ENCODE measurements around the gene DUSP6. TPM values are rescaled to one million over a fixed set of nuclear protein-coding genes. Genes with fewer than 3 reads are reported as not detected.

The DUSP6 gene
- total RNA-seq, 4 donors from 2014 or later = 22.9 to 83.4 (median 53.2) TPM

- Histone ChIP-seq H3K36me3 (no peaks in the 10 kb centered on the region), H3K9me3 (no peaks in the 10 kb centered on the region), H3K4me1 (peaks cover 0 to 6% (median 0%) of the 10 kb centered on the region in 4 donors), H3K4me3 (no peak overlapping the region), H3K27me3 (no peaks in the 10 kb centered on the region), H3K27ac (no peak overlapping the region)
- no peak for DNase-seq
- TF ChIP-seq POLR2A (IDR thresholded peaks at IDR 0.05) (no peak), EP300 (IDR thresholded peaks at IDR 0.05; ENCODE audit: low read depth) (no peak), POLR2AphosphoS5 (IDR thresholded peaks at IDR 0.05) (no peak)
- TF ChIP-seq, protein P1, sequence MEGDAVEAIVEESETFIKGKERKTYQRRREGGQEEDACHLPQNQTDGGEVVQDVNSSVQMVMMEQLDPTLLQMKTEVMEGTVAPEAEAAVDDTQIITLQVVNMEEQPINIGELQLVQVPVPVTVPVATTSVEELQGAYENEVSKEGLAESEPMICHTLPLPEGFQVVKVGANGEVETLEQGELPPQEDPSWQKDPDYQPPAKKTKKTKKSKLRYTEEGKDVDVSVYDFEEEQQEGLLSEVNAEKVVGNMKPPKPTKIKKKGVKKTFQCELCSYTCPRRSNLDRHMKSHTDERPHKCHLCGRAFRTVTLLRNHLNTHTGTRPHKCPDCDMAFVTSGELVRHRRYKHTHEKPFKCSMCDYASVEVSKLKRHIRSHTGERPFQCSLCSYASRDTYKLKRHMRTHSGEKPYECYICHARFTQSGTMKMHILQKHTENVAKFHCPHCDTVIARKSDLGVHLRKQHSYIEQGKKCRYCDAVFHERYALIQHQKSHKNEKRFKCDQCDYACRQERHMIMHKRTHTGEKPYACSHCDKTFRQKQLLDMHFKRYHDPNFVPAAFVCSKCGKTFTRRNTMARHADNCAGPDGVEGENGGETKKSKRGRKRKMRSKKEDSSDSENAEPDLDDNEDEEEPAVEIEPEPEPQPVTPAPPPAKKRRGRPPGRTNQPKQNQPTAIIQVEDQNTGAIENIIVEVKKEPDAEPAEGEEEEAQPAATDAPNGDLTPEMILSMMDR (IDR thresholded peaks at IDR 0.05) = no peak
- in situ Hi-C loops (cut with MboI; ENCODE audit: low pct_ligation_motif_present in 1 of 4, low pct_unique_long_range_greater_than_20kb in 1 of 4, low sequenced_read_pairs in 3 of 4) (no loop called here), intact Hi-C loops (cut with DNase I; ENCODE audit: low total_unique reads) (no loop called here)
- 88 to 92% methylated on average over 2 to 4 of the region's 4 CpGs for WGBS, 2 donors (ENCODE audit: low coverage in 1 of 2)
Measured at GRCh38 chr12:89311703-89312293, 40.5 kb downstream of the DUSP6 start.

GRCh38 chr12:89309815-89310214 lies 42.5 kb downstream of the DUSP6 start:
- DNase-seq = no peak
- H3K9me3 ChIP-seq = no peaks in the 10 kb centered on the region
- in situ Hi-C loops (cut with MboI; ENCODE audit: low pct_ligation_motif_present in 1 of 4, low pct_unique_long_range_greater_than_20kb in 1 of 4, low sequenced_read_pairs in 3 of 4) = no loop called here
- no peaks in the 10 kb centered on the region for H3K27me3 ChIP-seq
- TF ChIP-seq, protein P1 (IDR thresholded peaks at IDR 0.05) = no peak
- TF ChIP-seq POLR2A (IDR thresholded peaks at IDR 0.05) (no peak), EP300 (IDR thresholded peaks at IDR 0.05; ENCODE audit: low read depth) (no peak), POLR2AphosphoS5 (IDR thresholded peaks at IDR 0.05) (no peak)
- 66 to 71% methylated on average over 4 of the region's 4 CpGs for WGBS, 2 donors (ENCODE audit: low coverage in 1 of 2)
- no peaks in the 10 kb centered on the region for H3K4me1 ChIP-seq
- no peaks in the 10 kb centered on the region for H3K36me3 ChIP-seq
- no peak overlapping the region for H3K4me3 ChIP-seq
- intact Hi-C loops (cut with DNase I; ENCODE audit: low total_unique reads) = no loop called here
- H3K27ac ChIP-seq = no peak overlapping the region

GRCh38 chr12:89309440-89309802 lies 42.9 kb downstream of the DUSP6 start:
- no peaks in the 10 kb centered on the region for H3K27me3 ChIP-seq
- WGBS, 2 donors (ENCODE audit: low coverage in 1 of 2) = 67 to 88% methylated on average over 1 to 3 of the region's 3 CpGs
- no peaks in the 10 kb centered on the region for H3K9me3 ChIP-seq
- no peaks in the 10 kb centered on the region for H3K36me3 ChIP-seq
- no peak overlapping the region for H3K4me3 ChIP-seq
- intact Hi-C loops (cut with DNase I; ENCODE audit: low total_unique reads) (no loop called here), in situ Hi-C loops (cut with MboI; ENCODE audit: low pct_ligation_motif_present in 1 of 4, low pct_unique_long_range_greater_than_20kb in 1 of 4, low sequenced_read_pairs in 3 of 4) (no loop called here)
- TF ChIP-seq, protein P1 (IDR thresholded peaks at IDR 0.05) = no peak
- TF ChIP-seq POLR2AphosphoS5 (IDR thresholded peaks at IDR 0.05) (no peak), EP300 (IDR thresholded peaks at IDR 0.05; ENCODE audit: low read depth) (no peak), POLR2A (IDR thresholded peaks at IDR 0.05) (no peak)
- H3K4me1 ChIP-seq = no peaks in the 10 kb centered on the region
- no peak for DNase-seq
- no peak overlapping the region for H3K27ac ChIP-seq

DNA sequence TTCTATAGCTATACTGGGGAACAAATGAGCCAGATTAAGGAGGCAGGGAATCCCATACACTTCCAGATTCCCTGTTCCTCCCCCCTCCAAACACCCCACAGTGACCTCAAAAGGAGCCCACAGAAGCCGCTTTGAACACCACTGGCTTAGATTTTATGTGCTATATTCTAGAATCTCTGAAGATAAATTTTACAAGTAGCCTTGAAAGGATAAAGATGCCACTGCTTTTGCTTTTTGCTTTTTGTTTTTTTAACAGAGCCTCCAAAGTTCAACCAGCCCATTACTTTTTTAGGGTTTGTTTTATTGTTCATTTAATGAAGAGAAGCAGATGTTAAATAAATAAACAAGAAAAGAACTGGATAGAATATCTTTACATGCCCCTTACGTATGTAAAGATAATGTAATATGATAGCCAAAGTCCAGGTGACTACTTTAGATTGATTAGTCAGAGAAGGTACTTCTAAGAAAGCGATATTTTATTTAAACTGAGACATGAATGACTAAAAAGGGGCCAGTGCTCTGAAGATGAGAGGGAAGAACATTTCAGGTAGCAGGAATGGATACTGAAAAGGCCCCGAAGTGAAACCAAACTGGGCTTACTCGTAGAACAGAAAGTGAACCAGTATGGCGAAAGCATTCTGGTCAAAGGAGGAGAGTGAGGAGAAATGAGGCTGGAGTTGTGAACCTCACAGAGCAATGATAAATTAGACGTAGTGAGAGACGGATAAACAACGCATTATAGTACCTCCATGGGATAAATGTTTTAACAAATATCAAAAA lies 44.6 kb downstream of the DUSP6 start:
- no peaks in the 10 kb centered on the region for H3K9me3 ChIP-seq
- intact Hi-C loops (cut with DNase I; ENCODE audit: low total_unique reads) = no loop called here
- H3K4me1 ChIP-seq = no peaks in the 10 kb centered on the region
- no peak overlapping the region for H3K4me3 ChIP-seq
- no peak for TF ChIP-seq POLR2A (IDR thresholded peaks at IDR 0.05)
- TF ChIP-seq EP300 (IDR thresholded peaks at IDR 0.05; ENCODE audit: low read depth) = no peak
- TF ChIP-seq, protein P1 (IDR thresholded peaks at IDR 0.05) = no peak
- TF ChIP-seq POLR2AphosphoS5 (IDR thresholded peaks at IDR 0.05) = no peak
- no peak overlapping the region for H3K27ac ChIP-seq
- no peaks in the 10 kb centered on the region for H3K36me3 ChIP-seq
- H3K27me3 ChIP-seq = no peaks in the 10 kb centered on the region
- in situ Hi-C loops (cut with MboI; ENCODE audit: low pct_ligation_motif_present in 1 of 4, low pct_unique_long_range_greater_than_20kb in 1 of 4, low sequenced_read_pairs in 3 of 4) = no loop called here
- DNase-seq = no peak
- WGBS, 2 donors (ENCODE audit: low coverage in 1 of 2) = 81 to 88% methylated on average over 8 to 9 of the region's 9 CpGs

Data from transverse colon (tissue), 4 donors.